NCI-H2171 treated with DMSO at 0.1 percent for 48 hours (cell line): ENCODE data around the gene ABHD4.
"Not testable (repeated sequence)": the region's sequence is repeated elsewhere in the genome, so short reads cannot be mapped to it uniquely, and the experiment has no call there.

Experiments
- DNase-seq: peaks from one replicate; lab custom pipeline; 2025; lab: John Stamatoyannopoulos, UW

ABHD4 gene, protein sequence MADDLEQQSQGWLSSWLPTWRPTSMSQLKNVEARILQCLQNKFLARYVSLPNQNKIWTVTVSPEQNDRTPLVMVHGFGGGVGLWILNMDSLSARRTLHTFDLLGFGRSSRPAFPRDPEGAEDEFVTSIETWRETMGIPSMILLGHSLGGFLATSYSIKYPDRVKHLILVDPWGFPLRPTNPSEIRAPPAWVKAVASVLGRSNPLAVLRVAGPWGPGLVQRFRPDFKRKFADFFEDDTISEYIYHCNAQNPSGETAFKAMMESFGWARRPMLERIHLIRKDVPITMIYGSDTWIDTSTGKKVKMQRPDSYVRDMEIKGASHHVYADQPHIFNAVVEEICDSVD

DNA sequence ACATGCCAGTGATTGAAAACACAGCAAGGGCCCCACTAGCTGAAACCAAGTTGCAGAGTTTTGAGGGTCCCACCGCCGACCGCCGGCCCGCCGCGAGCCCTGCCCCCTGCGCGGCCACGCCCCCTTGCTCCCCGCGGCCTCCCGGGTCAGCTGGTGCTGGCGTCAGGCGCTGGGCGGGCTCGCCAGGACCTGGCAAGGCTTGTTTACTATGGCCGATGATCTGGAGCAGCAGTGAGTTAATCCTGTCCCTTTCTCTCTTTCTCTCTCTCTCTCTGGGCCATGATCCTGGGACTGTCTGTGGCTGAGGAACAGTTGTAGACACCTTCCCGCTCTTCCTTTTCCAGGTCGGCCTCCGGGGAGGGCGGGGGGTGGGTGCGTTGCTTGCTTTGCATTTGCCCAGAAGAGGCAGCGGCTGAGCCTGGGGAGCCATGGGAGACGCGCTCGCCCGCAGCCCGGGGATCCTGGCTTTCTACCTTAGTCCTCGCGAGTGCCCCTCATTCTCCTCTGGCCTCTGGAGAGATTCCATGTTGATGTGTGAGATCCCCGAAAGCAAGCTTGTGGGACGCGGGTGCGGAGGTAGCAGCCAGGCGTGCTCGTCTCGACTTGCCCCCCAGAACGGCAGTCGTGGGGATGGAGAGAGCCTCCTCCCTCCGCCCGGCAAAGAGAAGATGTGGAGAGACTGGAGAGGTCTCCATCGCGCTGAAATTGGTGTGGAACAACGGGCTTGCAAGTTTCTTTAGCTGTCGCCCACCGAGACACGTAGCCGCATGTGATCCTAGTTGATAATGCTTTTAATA is at the start of gene ABHD4:
ABHD4 (plus strand) TSS at position 202 of the 797 bp plus-strand sequence; CDS start at position 209, 7 bp downstream.
- DNase-seq: peak; percentile 95

DNA sequence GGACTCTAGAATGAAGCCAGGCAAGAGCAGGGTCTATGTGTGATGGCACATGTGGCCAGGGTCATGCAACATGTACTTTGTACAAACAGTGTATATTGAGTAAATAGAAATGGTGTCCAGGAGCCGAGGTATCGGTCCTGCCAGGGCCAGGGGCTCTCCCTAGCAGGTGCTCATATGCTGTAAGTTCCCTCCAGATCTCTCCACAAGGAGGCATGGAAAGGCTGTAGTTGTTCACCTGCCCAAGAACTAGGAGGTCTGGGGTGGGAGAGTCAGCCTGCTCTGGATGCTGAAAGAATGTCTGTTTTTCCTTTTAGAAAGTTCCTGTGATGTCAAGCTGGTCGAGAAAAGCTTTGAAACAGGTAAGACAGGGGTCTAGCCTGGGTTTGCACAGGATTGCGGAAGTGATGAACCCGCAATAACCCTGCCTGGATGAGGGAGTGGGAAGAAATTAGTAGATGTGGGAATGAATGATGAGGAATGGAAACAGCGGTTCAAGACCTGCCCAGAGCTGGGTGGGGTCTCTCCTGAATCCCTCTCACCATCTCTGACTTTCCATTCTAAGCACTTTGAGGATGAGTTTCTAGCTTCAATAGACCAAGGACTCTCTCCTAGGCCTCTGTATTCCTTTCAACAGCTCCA is 48.7 kb upstream of the ABHD4 start:
- no peak for DNase-seq

DNA sequence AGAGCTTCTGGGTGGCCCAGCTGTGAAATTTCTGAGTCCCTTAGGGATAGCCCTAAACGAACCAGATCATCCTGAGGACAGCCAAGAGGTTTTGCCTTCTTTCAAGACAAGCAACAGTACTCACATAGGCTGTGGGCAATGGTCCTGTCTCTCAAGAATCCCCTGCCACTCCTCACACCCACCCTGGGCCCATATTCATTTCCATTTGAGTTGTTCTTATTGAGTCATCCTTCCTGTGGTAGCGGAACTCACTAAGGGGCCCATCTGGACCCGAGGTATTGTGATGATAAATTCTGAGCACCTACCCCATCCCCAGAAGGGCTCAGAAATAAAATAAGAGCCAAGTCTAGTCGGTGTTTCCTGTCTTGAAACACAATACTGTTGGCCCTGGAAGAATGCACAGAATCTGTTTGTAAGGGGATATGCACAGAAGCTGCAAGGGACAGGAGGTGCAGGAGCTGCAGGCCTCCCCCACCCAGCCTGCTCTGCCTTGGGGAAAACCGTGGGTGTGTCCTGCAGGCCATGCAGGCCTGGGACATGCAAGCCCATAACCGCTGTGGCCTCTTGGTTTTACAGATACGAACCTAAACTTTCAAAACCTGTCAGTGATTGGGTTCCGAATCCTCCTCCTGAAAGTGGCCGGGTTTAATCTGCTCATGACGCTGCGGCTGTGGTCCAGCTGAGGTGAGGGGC is 48.0 kb upstream of the ABHD4 start:
- DNase-seq: peak; percentile 82

GRCh38 chr14:22551605-22551997 is 46.5 kb upstream of the ABHD4 start:
- peak; percentile 59 for DNase-seq

GRCh38 chr14:22552001-22552826 is 45.9 kb upstream of the ABHD4 start:
- no peak for DNase-seq

DNA sequence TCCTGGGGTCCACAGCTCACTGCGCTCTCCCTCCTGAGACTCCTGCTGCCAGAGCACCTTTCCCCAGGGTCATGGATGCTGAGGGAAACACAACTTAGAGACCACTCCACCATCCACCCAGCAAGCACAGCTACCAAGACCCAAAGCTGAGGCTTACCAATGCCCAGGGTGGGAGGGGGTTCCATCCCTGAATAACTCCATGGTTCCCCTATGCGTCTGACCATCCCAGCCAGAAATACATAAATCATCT is 45.3 kb upstream of the ABHD4 start:
- no peak for DNase-seq

DNA sequence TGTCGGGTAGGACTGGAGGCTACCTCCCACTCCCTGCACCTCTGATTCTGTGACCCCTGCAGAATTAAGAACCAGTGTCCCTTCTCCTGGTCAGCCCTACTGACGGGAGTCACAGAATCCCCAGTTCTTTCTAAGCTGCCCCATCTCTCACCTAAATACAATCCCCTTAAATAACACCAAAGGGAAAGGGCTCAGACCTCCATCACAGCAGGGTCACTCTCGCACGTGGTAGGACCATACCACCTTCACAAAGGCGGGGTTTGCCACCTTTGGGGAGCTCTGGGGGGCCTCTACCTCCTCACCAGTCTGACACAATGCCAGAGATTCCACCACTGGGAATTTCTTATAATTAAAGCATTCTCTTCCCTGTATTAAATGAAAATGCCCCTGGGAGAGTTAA is 44.7 kb upstream of the ABHD4 start:
- DNase-seq: no peak

DNA sequence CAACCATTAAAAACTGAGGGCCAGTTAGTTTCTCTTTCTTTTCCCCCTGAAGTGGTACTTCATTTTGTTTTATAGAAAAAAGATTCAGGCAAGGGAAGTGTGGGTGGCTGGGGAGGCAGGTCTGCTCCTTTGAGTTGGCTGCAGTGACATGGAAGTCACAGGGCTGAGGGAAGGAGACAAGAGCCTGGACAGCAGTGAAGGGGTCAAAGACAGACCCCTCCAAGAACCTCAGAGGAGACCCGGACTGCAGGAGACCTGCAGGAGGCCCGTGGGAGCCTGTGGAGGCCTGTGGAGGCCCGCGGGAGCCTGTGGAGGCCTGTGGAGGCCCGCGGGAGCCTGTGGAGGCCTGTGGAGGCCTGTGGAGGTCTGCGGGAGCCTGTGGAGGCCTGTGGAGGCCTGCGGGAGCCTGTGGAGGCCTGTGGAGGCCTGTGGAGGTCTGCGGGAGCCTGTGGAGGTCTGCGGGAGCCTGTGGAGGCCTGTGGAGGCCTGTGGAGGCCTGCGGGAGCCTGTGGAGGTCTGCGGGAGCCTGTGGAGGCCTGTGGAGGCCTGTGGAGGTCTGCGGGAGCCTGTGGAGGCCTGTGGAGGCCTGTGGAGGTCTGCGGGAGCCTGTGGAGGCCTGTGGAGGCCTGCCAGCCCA is 44.1 kb upstream of the ABHD4 start:
- not testable (repeated sequence) for DNase-seq

DNA sequence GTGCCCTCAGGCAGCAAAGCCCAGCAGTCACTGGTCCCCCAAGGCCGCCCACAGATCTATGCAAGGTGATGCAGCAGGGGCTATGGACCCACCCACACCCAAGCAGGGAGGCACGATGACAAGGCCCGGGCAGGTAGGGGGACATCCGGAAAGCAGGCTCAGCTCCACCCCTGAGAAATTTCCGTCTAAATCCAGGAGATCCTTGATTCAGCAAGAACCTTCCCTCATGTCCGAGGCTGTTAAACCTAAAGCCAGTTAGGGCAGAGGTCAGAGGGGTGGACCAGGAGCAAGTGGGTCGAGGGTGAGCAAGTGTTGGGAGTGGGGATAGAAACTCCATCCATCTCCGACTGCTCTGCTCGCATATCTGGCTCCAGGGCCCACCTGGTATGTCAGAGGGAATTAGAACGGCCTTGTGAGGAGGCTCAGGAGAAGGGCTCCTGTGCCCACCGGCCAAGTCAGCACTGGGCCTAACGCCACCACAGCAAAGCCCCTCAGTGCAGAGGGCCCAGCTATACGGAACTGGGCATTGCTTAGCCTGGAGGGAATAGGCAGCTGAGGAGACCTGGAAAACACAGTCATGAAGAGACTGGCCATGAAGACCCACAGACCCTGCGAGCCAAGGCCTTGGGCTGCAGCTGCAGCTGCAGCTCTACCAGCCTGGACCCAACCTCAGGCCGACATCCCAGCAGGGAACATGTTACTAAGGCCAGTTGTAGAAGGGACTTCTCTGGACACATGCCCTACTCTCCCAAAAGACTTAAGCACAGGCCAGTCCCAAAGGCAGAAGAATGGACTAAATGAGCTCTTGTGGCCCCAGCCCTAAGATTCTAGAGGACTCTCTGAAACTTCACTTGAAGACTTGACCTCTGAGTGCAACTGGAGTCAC is 43.4 kb upstream of the ABHD4 start:
- no peak for DNase-seq

DNA sequence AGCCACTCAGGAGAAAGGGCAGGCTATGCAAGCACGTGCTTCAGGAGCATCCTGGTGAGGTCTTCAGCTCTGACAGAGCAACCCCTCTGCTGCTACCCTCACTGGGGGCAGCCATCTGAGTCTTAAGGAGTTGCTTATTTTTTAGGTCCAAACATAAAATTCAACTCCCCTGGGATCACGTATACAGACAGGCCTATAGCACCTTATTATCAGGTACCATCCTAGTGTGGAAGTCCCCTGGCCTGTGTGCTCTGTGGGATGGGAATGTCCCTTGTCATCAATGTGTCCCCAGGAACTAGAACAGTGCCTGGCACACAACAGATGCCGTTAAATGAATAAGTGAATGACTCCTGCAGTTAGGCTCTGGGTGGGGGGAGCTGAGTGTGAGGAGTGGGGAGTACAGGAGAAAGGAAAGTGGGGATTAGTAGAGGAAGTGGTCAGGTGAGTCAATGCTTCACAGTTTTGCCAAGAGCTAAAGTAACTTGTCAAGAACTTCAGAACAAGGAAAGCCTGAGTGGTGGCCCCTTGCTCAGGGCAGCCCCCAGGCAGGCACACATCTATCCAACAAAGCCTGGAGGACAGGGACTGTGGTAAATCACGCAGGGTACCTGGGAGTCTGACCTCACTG is 42.6 kb upstream of the ABHD4 start:
- DNase-seq: no peak

- no peak for DNase-seq
Observed at GRCh38 chr14:22556021-22556989, 41.8 kb upstream of the ABHD4 start.

- peak; percentile 97 for DNase-seq
Observed at GRCh38 chr14:22556990-22557623, 41.0 kb upstream of the ABHD4 start.

- DNase-seq: no peak
Observed at GRCh38 chr14:22557846-22558220, 40.3 kb upstream of the ABHD4 start.

GRCh38 chr14:22558221-22558913 is 39.7 kb upstream of the ABHD4 start:
- DNase-seq: no peak

DNA sequence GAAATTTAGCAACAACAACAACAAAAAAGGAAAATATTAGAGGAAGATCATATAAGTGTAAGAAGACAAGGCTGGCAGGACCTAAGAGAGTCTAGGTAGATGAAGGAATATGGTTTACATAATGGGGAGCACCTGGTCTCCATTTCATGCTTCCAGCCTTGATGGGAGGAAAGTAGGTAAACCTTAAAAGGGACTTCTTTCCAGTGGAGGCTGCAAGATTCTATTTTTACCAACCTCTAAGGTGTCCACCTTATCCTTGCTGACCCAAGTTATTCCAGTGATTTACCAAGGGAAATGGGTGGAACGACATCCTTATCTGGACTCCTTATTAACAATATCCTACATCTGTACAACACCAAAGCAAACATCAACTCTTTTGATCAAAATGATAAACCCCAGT is 39.1 kb upstream of the ABHD4 start:
- DNase-seq: no peak

DNA sequence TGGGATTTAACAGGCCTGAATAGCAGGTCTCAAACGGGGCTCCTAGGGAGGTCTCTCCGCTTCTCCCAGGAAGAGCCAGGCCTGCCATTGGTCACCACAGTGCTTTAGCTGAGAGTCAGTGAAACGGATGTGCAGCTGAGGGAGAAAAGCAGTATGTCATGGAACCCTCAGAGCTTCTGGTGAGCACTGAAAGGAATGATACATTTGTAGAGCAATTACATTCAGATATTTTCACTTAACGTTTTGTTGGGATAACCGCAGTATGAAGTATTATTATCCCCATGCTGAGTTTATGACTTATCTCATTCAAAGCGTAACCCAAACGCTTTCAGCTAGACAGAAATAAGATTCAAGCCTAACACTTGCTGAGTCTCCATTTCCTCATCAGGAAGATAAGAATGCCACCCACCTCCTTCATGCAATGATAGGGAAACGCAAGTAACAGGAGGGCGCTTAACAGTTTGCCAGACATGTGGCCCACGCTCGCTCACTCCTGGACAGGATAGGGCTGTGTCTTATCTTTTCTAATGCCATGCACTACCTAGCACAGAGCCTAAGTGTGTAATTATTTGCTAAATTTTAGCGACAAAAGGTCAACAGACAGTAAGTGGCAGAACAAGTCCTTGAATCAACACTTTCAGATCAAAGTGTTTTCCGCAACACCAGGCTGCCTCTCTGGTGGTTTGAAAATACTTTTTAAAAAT is 37.3 kb upstream of the ABHD4 start:
- no peak for DNase-seq

GRCh38 chr14:22561366-22561660 is 36.8 kb upstream of the ABHD4 start:
- no peak for DNase-seq
